HCT116 (cell line): ENCODE data around the gene LIN7B. TPM values are rescaled to one million over a fixed set of nuclear protein-coding genes. Genes with fewer than 3 reads are reported as not detected.

Experiments used
- ATAC-seq: fragments of 200-7000 bp; cut with Tn5 transposase; 2 replicates; pipeline ENCODE4 v1.9.1; 2020; ENCODE audit warnings: mild to moderate bottlenecking, moderate library complexity
- BruUV-seq: library from RNA; stranded (reverse); fragments of 400-500 nt; replicated peaks from 2 replicates; lab custom pipeline; 2021; lab: Mats Ljungman, UMichigan
- CTCF ChIA-PET: fragments of 300-600 bp; sonication (Branson Sonifier 250); formaldehyde crosslinking; loops from one replicate; lab custom pipeline; 2021; ENCODE audit warnings: antibody characterized with exemption; lab: Charles Lee
- POLR2A ChIA-PET: fragments of 300-600, 350-600 bp; sonication (Branson Sonifier 250); formaldehyde crosslinking; loops from one replicate; lab custom pipeline; 2021; ENCODE audit warnings: antibody characterized with exemption; lab: Charles Lee
- RAD21 ChIA-PET, 2 experiments: fragments of 300-600 bp; sonication (Branson Sonifier 250); formaldehyde crosslinking; loops; one replicate each; lab custom pipeline; 2023; ENCODE audit warnings: low total read pairs in 2 of 2; ENCODE audit not compliant: uncharacterized antibody in 2 of 2, unreplicated experiment in 2 of 2, low non-redundant PET in 1 of 2; lab: Charles Lee
- DNase-seq: peaks from one replicate; pipeline ENCODE4 v3.0.0-alpha.2; 2010; ENCODE audit warnings: low read depth, low spot score
- H2AFZ ChIP-seq: fragments of 200-600 bp; shearing (Covaris generic), sonication (generic); 2 replicates; pipeline ENCODE4 v1.6.1; 2017; ENCODE audit warnings: low read depth, mixed run types, mixed read lengths, antibody characterized with exemption, low read length; ENCODE audit not compliant: poor library complexity, severe bottlenecking
- H3K27ac ChIP-seq: 2 replicates; pipeline ENCODE4 v1.5.1; 2012; ENCODE audit warnings: low read depth, low read length
- H3K27me3 ChIP-seq: fragments of 200-600 bp; sonication (generic); 2 replicates; pipeline ENCODE4 v1.6.1; 2016; ENCODE audit warnings: mixed run types, low read length, mixed read lengths; ENCODE audit not compliant: insufficient read depth
- H3K36me3 ChIP-seq, 2 experiments: fragments of 200-500 bp in 1 of 2; fragments of 200-600 bp in 1 of 2; sonication (Bioruptor generic) in 1 of 2; sonication (generic) in 1 of 2; 2 replicates each; pipeline versions ENCODE4 v1.5.1 to v1.6.1; 2014 to 2016; ENCODE audit warnings: low read length in 2 of 2, inconsistent platforms in 1 of 2, mixed read lengths in 1 of 2, mixed run types in 1 of 2; ENCODE audit not compliant: insufficient read depth in 2 of 2, control insufficient read depth in 1 of 2
- H3K4me1 ChIP-seq, 2 experiments: fragments of 200-600 bp in 1 of 2; sonication (generic) in 1 of 2; 2 replicates each; pipeline versions ENCODE4 v1.5.1 to v1.6.1; 2012 to 2017; ENCODE audit warnings: low read length in 2 of 2, inconsistent platforms in 1 of 2, mild to moderate bottlenecking in 1 of 2, mixed read lengths in 1 of 2, mixed run types in 1 of 2, moderate library complexity in 1 of 2; ENCODE audit not compliant: insufficient read depth in 2 of 2, control insufficient read depth in 1 of 2
- H3K4me2 ChIP-seq: fragments of 200-600 bp; sonication (generic); 2 replicates; pipeline ENCODE4 v1.6.1; 2017; ENCODE audit warnings: mixed run types, low read length, mixed read lengths
- H3K4me3 ChIP-seq, 2 experiments: fragments of 200-600 bp in 1 of 2; sonication (generic) in 1 of 2; replicated peaks in 1 of 2; 2 replicates each; pipeline ENCODE4 v1.5.1; 2011 to 2016; ENCODE audit warnings: low read length in 2 of 2, control low read depth in 1 of 2, low read depth in 1 of 2, mild to moderate bottlenecking in 1 of 2, mixed read lengths in 1 of 2, mixed run types in 1 of 2
- H3K79me2 ChIP-seq: fragments of 200-600 bp; sonication (generic); 2 replicates; pipeline ENCODE4 v1.6.1; 2017; ENCODE audit warnings: mild to moderate bottlenecking, mixed run types, low read length, moderate library complexity, mixed read lengths; ENCODE audit not compliant: insufficient read depth
- H3K9ac ChIP-seq: fragments of 200-600 bp; sonication (generic); 2 replicates; pipeline ENCODE4 v1.6.1; 2016; ENCODE audit warnings: low read length, mixed read lengths
- H3K9me2 ChIP-seq: fragments of 200-600 bp; sonication (generic), shearing (Covaris generic); 2 replicates; pipeline ENCODE4 v1.6.1; 2017; ENCODE audit warnings: mixed run types, mild to moderate bottlenecking, moderate library complexity; ENCODE audit not compliant: insufficient read depth
- H3K9me3 ChIP-seq, 2 experiments: fragments of 200-500 bp in 1 of 2; fragments of 200-600 bp in 1 of 2; sonication (Bioruptor generic) in 1 of 2; sonication (generic) in 1 of 2; 2 replicates each; pipeline ENCODE4 v1.6.1; 2014 to 2017; ENCODE audit warnings: low read length in 2 of 2, mixed read lengths in 2 of 2, inconsistent platforms in 1 of 2, low read depth in 1 of 2, mild to moderate bottlenecking in 1 of 2, mixed run types in 1 of 2, moderate library complexity in 1 of 2; ENCODE audit not compliant: control insufficient read depth in 1 of 2, insufficient read depth in 1 of 2
- H4K20me1 ChIP-seq: fragments of 200-600 bp; sonication (generic), shearing (Covaris generic); 2 replicates; pipeline ENCODE4 v1.6.1; 2017; ENCODE audit warnings: mixed run types, mild to moderate bottlenecking, moderate library complexity; ENCODE audit not compliant: insufficient read depth
- CBX3 ChIP-seq: IDR thresholded peaks from 2 replicates; pipeline ENCODE4 v1.6.1; 2012; ENCODE audit warnings: low read depth
- POLR2AphosphoS5 ChIP-seq: IDR thresholded peaks from 2 replicates; pipeline ENCODE4 v1.6.1; 2011; ENCODE audit warnings: mild to moderate bottlenecking, low read depth, low read length, moderate library complexity
- RAD21 ChIP-seq: IDR thresholded peaks from 2 replicates; pipeline ENCODE4 v1.6.1; 2012; ENCODE audit warnings: low read depth, mild to moderate bottlenecking
- SIN3A ChIP-seq: IDR thresholded peaks from 2 replicates; pipeline ENCODE4 v1.6.1; 2012; ENCODE audit warnings: low read depth
- SRF ChIP-seq: IDR thresholded peaks from 2 replicates; pipeline ENCODE4 v1.6.1; 2012; ENCODE audit warnings: low read depth
- intact Hi-C: fragments of 100-400 bp; cut with micrococcal nuclease; formaldehyde crosslinking; loops from 2 replicates; pipeline ENCODE4 v1.10.0; 2022
- total RNA-seq: library from RNA; stranded (reverse); gene quantifications from one replicate; pipeline ENCODE4 v1.2.1, GENCODE V29; 2021; ENCODE audit not compliant: unreplicated experiment

LIN7B gene
- total RNA-seq, 1 experiment from 2014 or later, result 7.2 TPM

GRCh38 chr19:49064768-49065611 lies 49.2 kb upstream of the LIN7B start, which contains the start of gene NTF4:
NTF4 (minus strand) TSS chr19:49064818; CDS start chr19:49061997, 2,821 bp downstream.
- Histone ChIP-seq H3K4me3 (peak within 1 kb of the TSS; percentile 42 to 56), H3K4me1 (peaks cover 32 to 68% of the 10 kb centered on the region in 2 experiments), H3K79me2 (no peaks in the 10 kb centered on the region), H3K4me2 (peak within 1 kb of the TSS; percentile 89), H4K20me1 (no peaks in the 10 kb centered on the region), H2AFZ (no peak within 1 kb of the TSS), H3K27ac (peak within 1 kb of the TSS; percentile 69), H3K27me3 (no peaks in the 10 kb centered on the region), H3K9ac (peak within 1 kb of the TSS; percentile 67), H3K9me2 (no peaks in the 10 kb centered on the region), H3K36me3 (no peaks in the 10 kb centered on the region), H3K9me3 (no peaks in the 10 kb centered on the region)
- intact Hi-C loops, result no loop called here
- ChIA-PET CTCF (interaction anchor here (0.6 to 1.8 kb wide), 3 partner anchors 9 to 65 kb away, joined by 4 to 18 read pairs (median 4); no protein-coding TSS in a partner anchor), POLR2A (interaction anchor here (0.6 kb wide), 1 partner anchor 89 kb away, joined by 3 read pairs; no protein-coding TSS in a partner anchor), RAD21 (interaction anchor here in 1 of 2 experiments (0.6 to 0.8 kb wide), 2 partner anchors 13 to 72 kb away, joined by 3 read pairs; partner anchors contain the start of genes GYS1 and RUVBL2)
- no TSS peak for BruUV-seq
- peak; percentile 83 for ATAC-seq
- no peak for TF ChIP-seq CBX3
- peak; percentile 66 for TF ChIP-seq POLR2AphosphoS5
- TF ChIP-seq RAD21, result no peak
- no peak for TF ChIP-seq SRF
- no peak for DNase-seq

- H3K4me2 ChIP-seq, result peak overlapping the region; percentile 89; the same call in 1 of the 2 replicates
- H2AFZ ChIP-seq, result no peak overlapping the region
- RAD21 ChIA-PET, result no interaction called here
- peaks cover 30 to 58% of the 10 kb centered on the region in 2 experiments for H3K4me1 ChIP-seq
- no peaks in the 10 kb centered on the region for H3K27me3 ChIP-seq
- no TSS peak for BruUV-seq
- H4K20me1 ChIP-seq, result no peaks in the 10 kb centered on the region
- intact Hi-C loops, result no loop called here
- H3K9ac ChIP-seq, result no peak overlapping the region
- POLR2A ChIA-PET, result no interaction called here
- H3K27ac ChIP-seq, result no peak overlapping the region
- H3K9me2 ChIP-seq, result no peaks in the 10 kb centered on the region
- ATAC-seq, result no peak
- H3K79me2 ChIP-seq, result no peaks in the 10 kb centered on the region
- H3K36me3 ChIP-seq, result no peaks in the 10 kb centered on the region
- no peak overlapping the region for H3K4me3 ChIP-seq
- H3K9me3 ChIP-seq, result no peaks in the 10 kb centered on the region
- DNase-seq, result no peak
- TF ChIP-seq SIN3A, result no peak
- TF ChIP-seq POLR2AphosphoS5, result 0 out of 2 replicates have a peak, but pooled peaks have one; percentile 14
- CTCF ChIA-PET, result interaction anchor here (1.8 kb wide), 1 partner anchor 8 kb away, joined by 18 read pairs; no protein-coding TSS in a partner anchor
Observed at GRCh38 chr19:49065905-49066512, 48.2 kb upstream of the LIN7B start.
